SU-DHL-6 (cell line): ENCODE results near the gene OPA1.

ENCODE experiments used
- CTCF ChIP-seq: fragments of 200-600 bp; sonication (generic); IDR thresholded peaks from one replicate; pipeline ENCODE4 v1.5.1; 2017; ENCODE audit warnings: antibody characterized with exemption, mild to moderate bottlenecking, low read length, moderate library complexity; ENCODE audit not compliant: insufficient read depth, poor library complexity, severe bottlenecking
- EZH2phosphoT487 ChIP-seq: fragments of 200-600 bp; sonication (generic), shearing (Covaris generic); conservative IDR thresholded peaks from 2 replicates; pipeline ENCODE4 v1.6.1; 2018; ENCODE audit warnings: mild to moderate bottlenecking, antibody characterized with exemption, low read length, moderate library complexity, mixed read lengths

GRCh38 chr3:193630005-193630404 is 37.0 kb downstream of the OPA1 start:
- no peak for TF ChIP-seq CTCF
- no peak for TF ChIP-seq EZH2phosphoT487
